GM12872 (cell line): ENCODE data around the gene RNF149.

ENCODE experiments used
- TF ChIP-seq, protein P1 (sequence below): IDR thresholded peaks from 3 replicates; pipeline ENCODE4 v1.5.1; 2011; ENCODE audit warnings: low read depth, mild to moderate bottlenecking, low read length, moderate library complexity; ENCODE audit not compliant: insufficient read depth

Gene RNF149

GRCh38 chr2:101328474-101329007, 20.0 kb upstream of the RNF149 start:
- TF ChIP-seq, protein P1, sequence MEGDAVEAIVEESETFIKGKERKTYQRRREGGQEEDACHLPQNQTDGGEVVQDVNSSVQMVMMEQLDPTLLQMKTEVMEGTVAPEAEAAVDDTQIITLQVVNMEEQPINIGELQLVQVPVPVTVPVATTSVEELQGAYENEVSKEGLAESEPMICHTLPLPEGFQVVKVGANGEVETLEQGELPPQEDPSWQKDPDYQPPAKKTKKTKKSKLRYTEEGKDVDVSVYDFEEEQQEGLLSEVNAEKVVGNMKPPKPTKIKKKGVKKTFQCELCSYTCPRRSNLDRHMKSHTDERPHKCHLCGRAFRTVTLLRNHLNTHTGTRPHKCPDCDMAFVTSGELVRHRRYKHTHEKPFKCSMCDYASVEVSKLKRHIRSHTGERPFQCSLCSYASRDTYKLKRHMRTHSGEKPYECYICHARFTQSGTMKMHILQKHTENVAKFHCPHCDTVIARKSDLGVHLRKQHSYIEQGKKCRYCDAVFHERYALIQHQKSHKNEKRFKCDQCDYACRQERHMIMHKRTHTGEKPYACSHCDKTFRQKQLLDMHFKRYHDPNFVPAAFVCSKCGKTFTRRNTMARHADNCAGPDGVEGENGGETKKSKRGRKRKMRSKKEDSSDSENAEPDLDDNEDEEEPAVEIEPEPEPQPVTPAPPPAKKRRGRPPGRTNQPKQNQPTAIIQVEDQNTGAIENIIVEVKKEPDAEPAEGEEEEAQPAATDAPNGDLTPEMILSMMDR = no peak

- TF ChIP-seq, protein P1 = no peak
Observed at GRCh38 chr2:101327863-101328394, 19.4 kb upstream of the RNF149 start.

GRCh38 chr2:101325425-101325824, 16.9 kb upstream of the RNF149 start:
- TF ChIP-seq, protein P1 = no peak

DNA sequence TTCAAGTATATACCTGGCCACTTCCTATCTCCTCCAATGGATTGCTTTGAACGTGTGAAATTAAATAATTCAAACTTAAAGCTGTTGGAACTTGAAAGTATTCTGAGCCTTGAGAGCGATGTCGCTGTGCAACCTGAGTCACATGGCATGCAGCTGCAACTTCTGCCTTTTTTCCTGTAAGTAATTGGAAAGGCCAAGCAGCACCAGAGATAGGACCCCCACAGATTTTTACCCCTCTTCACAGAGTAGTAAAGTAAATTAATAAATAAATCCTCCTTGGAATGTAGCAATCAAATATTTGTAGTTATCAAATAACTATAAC, 3.2 kb upstream of the RNF149 start:
- TF ChIP-seq, protein P1 = no peak

DNA sequence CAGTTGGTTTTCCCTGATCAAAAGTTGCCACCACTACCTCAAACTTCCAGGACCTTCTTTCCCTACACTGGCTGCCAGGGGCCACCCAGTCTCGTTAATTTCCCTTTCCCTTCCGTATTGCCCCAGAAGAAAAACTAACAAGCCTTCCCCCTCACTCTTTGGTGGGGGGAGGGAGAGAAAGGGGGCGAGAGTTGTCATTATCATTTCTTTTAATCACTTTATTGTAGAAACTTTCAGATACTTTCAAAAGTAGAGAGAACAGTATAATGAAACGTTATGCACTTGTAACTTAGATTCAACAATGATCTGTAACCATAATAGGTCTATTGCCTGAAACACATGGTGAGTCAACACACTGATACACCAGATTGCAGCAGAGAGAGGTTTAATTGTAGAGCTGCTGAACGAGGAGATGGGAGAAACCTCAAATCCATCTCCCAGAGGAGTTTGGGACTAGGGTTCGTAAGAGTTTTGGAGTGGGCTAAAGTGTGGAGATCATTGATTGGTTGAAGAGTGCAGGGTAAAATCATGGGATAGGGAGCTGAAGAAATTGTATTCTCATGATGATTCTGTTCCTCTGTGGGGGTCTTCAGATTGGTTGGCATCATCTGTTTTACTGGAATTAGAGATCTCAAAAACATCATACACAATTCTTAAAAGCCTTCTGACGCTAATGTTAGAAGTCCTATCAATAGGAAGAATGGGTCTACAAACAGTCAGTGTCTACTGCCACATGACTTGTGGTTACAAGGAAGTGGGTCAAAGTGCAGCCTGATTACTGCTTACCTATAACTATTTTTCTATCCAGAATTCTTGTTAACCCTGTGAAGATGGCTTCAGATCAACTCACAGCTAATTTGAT, 2.6 kb upstream of the RNF149 start:
- TF ChIP-seq, protein P1 = no peak

GRCh38 chr2:101310090-101310833, 1.8 kb upstream of the RNF149 start:
- TF ChIP-seq, protein P1 = no peak

- TF ChIP-seq, protein P1 = no peak
Observed at GRCh38 chr2:101307950-101308431, 510 bp downstream of the RNF149 start.
